Gastrocnemius medialis (tissue), 4 donors: ENCODE data around the gene MTRFR. TPM values are rescaled to one million over a fixed set of nuclear protein-coding genes. Genes with fewer than 3 reads are reported as not detected.

ENCODE experiments used
- ATAC-seq, 2 donors: fragments of 150-250 bp; one replicate each; pipeline ENCODE4 v1.9.1; 2016
- DNase-seq, 2 donors: peaks; one replicate each; pipeline ENCODE4 v3.0.0-alpha.2; 2019
- H3K27ac ChIP-seq, 4 donors: fragments of 200-600 bp; sonication (generic); 1 replicate in 1 of 4; 2 replicates in 3 of 4; pipeline ENCODE4 v1.5.1; 2016 to 2018; ENCODE audit warnings: mild to moderate bottlenecking in 2 of 4, moderate library complexity in 1 of 4
- H3K27me3 ChIP-seq, 3 donors: fragments of 200-600 bp; sonication (generic) in 2 of 3; 1 replicate in 1 of 3; 2 replicates in 2 of 3; pipeline versions ENCODE4 v1.5.1 to v1.6.0; 2016 to 2019; ENCODE audit warnings: mild to moderate bottlenecking in 1 of 3, moderate library complexity in 1 of 3
- H3K36me3 ChIP-seq, 2 donors: fragments of 200-600 bp; sonication (generic) in 1 of 2; one replicate each; pipeline ENCODE4 v1.5.1; 2017 to 2018
- H3K4me1 ChIP-seq, 2 donors: fragments of 200-600 bp; sonication (generic) in 1 of 2; one replicate each; pipeline ENCODE4 v1.5.1; 2016 to 2017; ENCODE audit warnings: mild to moderate bottlenecking in 2 of 2
- H3K4me3 ChIP-seq, 4 donors: fragments of 200-600 bp; sonication (generic) in 3 of 4; 1 replicate in 1 of 4; 2 replicates in 3 of 4; pipeline ENCODE4 v1.5.1; 2016 to 2019; ENCODE audit warnings: mild to moderate bottlenecking in 2 of 4
- H3K9me3 ChIP-seq, 3 donors: fragments of 200-600 bp; sonication (generic) in 2 of 3; 1 replicate in 1 of 3; 2 replicates in 2 of 3; pipeline ENCODE4 v1.5.1; 2016 to 2019
- CTCF ChIP-seq, 5 experiments: fragments of 450-650 bp in 3 of 5; fragments of 200-600 bp in 2 of 5; sonication (generic) in 2 of 5; IDR thresholded peaks in 4 of 5; conservative IDR thresholded peaks in 1 of 5; 1 replicate in 4 of 5; 2 replicates in 1 of 5; pipeline ENCODE4 v1.5.1; 2016 to 2019; ENCODE audit warnings: antibody characterized with exemption in 5 of 5, mild to moderate bottlenecking in 3 of 5, moderate library complexity in 3 of 5
- POLR2A ChIP-seq, 2 donors: fragments of 450-650 bp; IDR thresholded peaks; one replicate each; pipeline ENCODE4 v1.6.1; 2017; ENCODE audit warnings: antibody characterized with exemption in 2 of 2, mild to moderate bottlenecking in 2 of 2, moderate library complexity in 2 of 2
- in situ Hi-C, 4 donors: fragments of 200-750 bp; cut with MboI; loops; one replicate each; pipeline versions ENCODE4 v1.15.0 to v1.8.0; 2017; ENCODE audit warnings: low sequenced_read_pairs in 4 of 4
- intact Hi-C: fragments of 100-400 bp; cut with DNase I; formaldehyde crosslinking; loops from one replicate; pipeline ENCODE4 v1.15.1; 2023; ENCODE audit warnings: low total_unique reads
- total RNA-seq, 4 donors: library from RNA; depleted of rRNA; stranded (reverse); fragments of >200 nt; gene quantifications; one replicate each; pipeline versions ENCODE4 v1.1.0 to v1.2.3, GENCODE V29; 2016

Gene MTRFR
- total RNA-seq, 4 donors from 2014 or later: 4.7 to 14.1 (median 5.6) TPM

GRCh38 chr12:123273166-123273565, 39.9 kb downstream of the MTRFR start:
- H3K27me3 ChIP-seq: no peaks in the 10 kb centered on the region
- intact Hi-C loops (no loop called here), in situ Hi-C loops (no loop called here)
- peaks cover 22 to 29% of the 10 kb centered on the region in 2 donors for H3K4me1 ChIP-seq
- no peaks in the 10 kb centered on the region for H3K9me3 ChIP-seq
- no peaks in the 10 kb centered on the region for H3K36me3 ChIP-seq
- no peak overlapping the region for H3K27ac ChIP-seq
- DNase-seq (no peak), ATAC-seq (no peak)
- H3K4me3 ChIP-seq: no peak overlapping the region
- TF ChIP-seq CTCF (IDR thresholded peaks at IDR 0.05 in 4 of 5, conservative IDR thresholded peaks at IDR 0.05 in 1 of 5) (no peak), POLR2A (IDR thresholded peaks at IDR 0.05) (no peak)

GRCh38 chr12:123278101-123278627, 44.9 kb downstream of the MTRFR start:
- in situ Hi-C loops (no loop called here), intact Hi-C loops (no loop called here)
- no peaks in the 10 kb centered on the region for H3K4me1 ChIP-seq
- H3K9me3 ChIP-seq: no peaks in the 10 kb centered on the region
- H3K36me3 ChIP-seq: no peaks in the 10 kb centered on the region
- no peaks in the 10 kb centered on the region for H3K27me3 ChIP-seq
- TF ChIP-seq CTCF (IDR thresholded peaks at IDR 0.05 in 4 of 5, conservative IDR thresholded peaks at IDR 0.05 in 1 of 5) (no peak), POLR2A (IDR thresholded peaks at IDR 0.05) (no peak)
- H3K4me3 ChIP-seq: no peak overlapping the region
- ATAC-seq (no peak), DNase-seq (no peak)
- H3K27ac ChIP-seq: peak overlapping the region in 1 of 4 donors; percentile 49

- Histone ChIP-seq H3K36me3 (no peaks in the 10 kb centered on the region), H3K4me1 (no peaks in the 10 kb centered on the region), H3K27me3 (no peaks in the 10 kb centered on the region), H3K27ac (no peak overlapping the region), H3K4me3 (no peak overlapping the region), H3K9me3 (no peaks in the 10 kb centered on the region)
- in situ Hi-C loops: no loop called here
- intact Hi-C loops: no loop called here
- ATAC-seq: no peak
- DNase-seq: no peak
- TF ChIP-seq CTCF (IDR thresholded peaks at IDR 0.05 in 4 of 5, conservative IDR thresholded peaks at IDR 0.05 in 1 of 5): no peak
- no peak for TF ChIP-seq POLR2A (IDR thresholded peaks at IDR 0.05)
Measured at GRCh38 chr12:123280971-123281370, 47.7 kb downstream of the MTRFR start.

- no peak for ATAC-seq
- H3K9me3 ChIP-seq: no peaks in the 10 kb centered on the region
- no peaks in the 10 kb centered on the region for H3K27me3 ChIP-seq
- TF ChIP-seq POLR2A (IDR thresholded peaks at IDR 0.05): no peak
- no peak for TF ChIP-seq CTCF (IDR thresholded peaks at IDR 0.05 in 4 of 5, conservative IDR thresholded peaks at IDR 0.05 in 1 of 5)
- no peaks in the 10 kb centered on the region for H3K36me3 ChIP-seq
- H3K4me1 ChIP-seq: no peaks in the 10 kb centered on the region
- no peak for DNase-seq
- intact Hi-C loops (no loop called here), in situ Hi-C loops (no loop called here)
- H3K27ac ChIP-seq: no peak overlapping the region
- no peak overlapping the region for H3K4me3 ChIP-seq
Measured at GRCh38 chr12:123282111-123282510, 48.9 kb downstream of the MTRFR start.

- in situ Hi-C loops: no loop called here
- DNase-seq (no peak), ATAC-seq (no peak)
- no peaks in the 10 kb centered on the region for H3K4me1 ChIP-seq
- intact Hi-C loops: no loop called here
- H3K36me3 ChIP-seq: no peaks in the 10 kb centered on the region
- H3K27ac ChIP-seq: no peak overlapping the region
- TF ChIP-seq CTCF (IDR thresholded peaks at IDR 0.05 in 4 of 5, conservative IDR thresholded peaks at IDR 0.05 in 1 of 5) (no peak), POLR2A (IDR thresholded peaks at IDR 0.05) (no peak)
- H3K9me3 ChIP-seq: no peaks in the 10 kb centered on the region
- no peak overlapping the region for H3K4me3 ChIP-seq
- H3K27me3 ChIP-seq: no peaks in the 10 kb centered on the region
Measured at GRCh38 chr12:123283461-123283860, 50.2 kb downstream of the MTRFR start.
